ENCODE measurements around the gene KRTAP4-16. TPM values are rescaled to one million over a fixed set of nuclear protein-coding genes. Genes with fewer than 3 reads are reported as not detected.

The KRTAP4-16 gene
- total and polyA plus RNA-seq, 2 donors (not counting 3 experiments of a cell fraction or from before 2014, with no cell fraction given): not detected

DNA sequence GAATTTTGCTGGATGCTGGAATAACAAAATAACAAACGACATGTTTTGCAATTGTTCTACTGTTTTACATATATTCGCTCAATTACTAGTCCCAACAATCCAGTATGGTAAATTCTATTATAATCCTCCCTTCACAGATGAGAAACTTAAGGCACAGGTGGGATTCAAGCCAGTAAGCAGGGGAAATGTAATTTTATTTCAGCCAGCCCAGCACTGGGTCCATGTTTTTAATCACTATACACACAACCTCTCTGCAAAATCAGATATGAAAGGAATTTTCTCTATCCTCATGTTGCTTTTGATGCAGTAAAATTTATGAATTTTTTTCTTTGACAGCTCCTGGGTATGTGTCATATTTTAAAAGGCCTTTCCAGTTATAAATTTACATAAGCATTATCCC is 43.3 kb upstream of the KRTAP4-16 start:
- Histone ChIP-seq H3K27me3 (ENCODE audit: control insufficient read depth in 2 of 2, insufficient read depth in 2 of 2, low read length in 2 of 2) (no peaks in the 10 kb centered on the region), H3K4me2 (ENCODE audit: insufficient read depth, low read length) (no peak overlapping the region), H2AFZ (ENCODE audit: low read depth, low read length) (no peak overlapping the region), H3K79me2 (ENCODE audit: control insufficient read depth, insufficient read depth, low read length) (no peaks in the 10 kb centered on the region), H4K20me1 (replicated peaks; ENCODE audit: control insufficient read depth, extremely low read depth, insufficient read depth, low read length) (no peaks in the 10 kb centered on the region), H3K9ac (replicated peaks; ENCODE audit: extremely low read depth, insufficient read depth, low read length) (no peak overlapping the region), H3K27ac (ENCODE audit: insufficient read depth, low read depth, low read length) (no peak overlapping the region), H3K4me1 (ENCODE audit: control insufficient read depth, extremely low read depth, insufficient read depth, low read length) (no peaks in the 10 kb centered on the region), H3K36me3 (ENCODE audit: control insufficient read depth in 2 of 2, extremely low read depth in 1 of 2, insufficient read depth in 2 of 2, low read length in 2 of 2) (no peaks in the 10 kb centered on the region), H3K4me3 (replicated peaks in 1 of 3; ENCODE audit: insufficient read depth in 1 of 3, low read depth in 1 of 3, low read length in 3 of 3) (no peak overlapping the region), H3K9me3 (replicated peaks; ENCODE audit: control insufficient read depth, insufficient read depth, low read length) (no peaks in the 10 kb centered on the region), H3K9me1 (replicated peaks; ENCODE audit: control insufficient read depth, extremely low read depth, insufficient read depth, low read length) (no peaks in the 10 kb centered on the region)
- intact Hi-C loops (cut with micrococcal nuclease): no loop called here
- TF ChIP-seq POLR2A (IDR thresholded peaks at IDR 0.05; ENCODE audit: low read depth, low read length): no peak
- TF ChIP-seq GATA2 (IDR thresholded peaks at IDR 0.05; ENCODE audit: insufficient read depth, insufficient read length, low read depth, low read length): no peak
- TF ChIP-seq, protein P1, sequence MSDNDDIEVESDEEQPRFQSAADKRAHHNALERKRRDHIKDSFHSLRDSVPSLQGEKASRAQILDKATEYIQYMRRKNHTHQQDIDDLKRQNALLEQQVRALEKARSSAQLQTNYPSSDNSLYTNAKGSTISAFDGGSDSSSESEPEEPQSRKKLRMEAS (IDR thresholded peaks at IDR 0.05; ENCODE audit: insufficient read depth, insufficient read length): no peak
- TF ChIP-seq FOS (IDR thresholded peaks at IDR 0.05; ENCODE audit: borderline replicate concordance, insufficient read depth, low read length): no peak
- no peak for TF ChIP-seq POLR2AphosphoS5 (IDR thresholded peaks at IDR 0.05; ENCODE audit: insufficient read depth, low read depth, low read length)
- no peak for TF ChIP-seq EZH2 (IDR thresholded peaks at IDR 0.05; ENCODE audit: borderline replicate concordance, low read depth, low read length, severe bottlenecking)
- no peak for TF ChIP-seq JUN (IDR thresholded peaks at IDR 0.05; ENCODE audit: borderline replicate concordance, insufficient read depth, insufficient read length, low read depth)
- TF ChIP-seq, protein P2, sequence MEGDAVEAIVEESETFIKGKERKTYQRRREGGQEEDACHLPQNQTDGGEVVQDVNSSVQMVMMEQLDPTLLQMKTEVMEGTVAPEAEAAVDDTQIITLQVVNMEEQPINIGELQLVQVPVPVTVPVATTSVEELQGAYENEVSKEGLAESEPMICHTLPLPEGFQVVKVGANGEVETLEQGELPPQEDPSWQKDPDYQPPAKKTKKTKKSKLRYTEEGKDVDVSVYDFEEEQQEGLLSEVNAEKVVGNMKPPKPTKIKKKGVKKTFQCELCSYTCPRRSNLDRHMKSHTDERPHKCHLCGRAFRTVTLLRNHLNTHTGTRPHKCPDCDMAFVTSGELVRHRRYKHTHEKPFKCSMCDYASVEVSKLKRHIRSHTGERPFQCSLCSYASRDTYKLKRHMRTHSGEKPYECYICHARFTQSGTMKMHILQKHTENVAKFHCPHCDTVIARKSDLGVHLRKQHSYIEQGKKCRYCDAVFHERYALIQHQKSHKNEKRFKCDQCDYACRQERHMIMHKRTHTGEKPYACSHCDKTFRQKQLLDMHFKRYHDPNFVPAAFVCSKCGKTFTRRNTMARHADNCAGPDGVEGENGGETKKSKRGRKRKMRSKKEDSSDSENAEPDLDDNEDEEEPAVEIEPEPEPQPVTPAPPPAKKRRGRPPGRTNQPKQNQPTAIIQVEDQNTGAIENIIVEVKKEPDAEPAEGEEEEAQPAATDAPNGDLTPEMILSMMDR (IDR thresholded peaks at IDR 0.05; ENCODE audit: extremely low read depth in 1 of 2, insufficient read depth in 1 of 2, low read depth in 1 of 2, low read length in 2 of 2): no peak
- TF ChIP-seq MYC (IDR thresholded peaks at IDR 0.05; ENCODE audit: low read depth, low read length): no peak
- ChIA-PET POLR2A (no interaction called here), CTCF (no interaction called here)
- DNase-seq (ENCODE audit: low read depth, low spot score): no peak
- dilution Hi-C loops (cut with MboI; ENCODE audit: extremely low pct_ligation_motif_present, low sequenced_read_pairs): no loop called here
- no peak for FAIRE-seq
- BruUV-seq (replicated peaks): no TSS peak
